Common myeloid progenitor, CD34-positive (primary cell): ENCODE results near the gene KLHL2.

Experiments used
- CTCF ChIA-PET: fragments of 350-600 bp; sonication (Branson Sonifier 250); formaldehyde crosslinking; loops from one replicate; lab custom pipeline; 2021; ENCODE audit warnings: antibody characterized with exemption; lab: Charles Lee
- POLR2A ChIA-PET: fragments of 350-600 bp; sonication (Branson Sonifier 250); formaldehyde crosslinking; loops from one replicate; lab custom pipeline; 2021; ENCODE audit warnings: antibody characterized with exemption; lab: Charles Lee
- DNase-seq, 3 donors: peaks; one replicate each; pipeline versions ENCODE4 v3.0.0 to v3.0.0-alpha.2; 2013
- H3K27ac ChIP-seq, 2 experiments: 1 replicate in 1 of 2; 2 replicates in 1 of 2; pipeline ENCODE4 v1.7.0; 2013; ENCODE audit warnings: inconsistent platforms in 2 of 2, low read length in 2 of 2, mild to moderate bottlenecking in 2 of 2, low read depth in 1 of 2, moderate library complexity in 1 of 2; ENCODE audit not compliant: severe bottlenecking in 2 of 2, insufficient read depth in 1 of 2, poor library complexity in 1 of 2
- H3K27me3 ChIP-seq, 5 experiments: replicated peaks in 2 of 5; 1 replicate in 3 of 5; 2 replicates in 2 of 5; pipeline versions ENCODE4 v1.6.1 to v1.7.0; 2013; ENCODE audit warnings: low read length in 4 of 5, mild to moderate bottlenecking in 2 of 5, moderate library complexity in 2 of 5, inconsistent platforms in 1 of 5; ENCODE audit not compliant: insufficient read depth in 5 of 5, control insufficient read depth in 4 of 5
- H3K36me3 ChIP-seq, 4 experiments: 1 replicate in 2 of 4; 2 replicates in 2 of 4; pipeline versions ENCODE4 v1.6.1 to v1.7.0; 2013; ENCODE audit warnings: low read length in 3 of 4, control low read depth in 1 of 4, mild to moderate bottlenecking in 1 of 4; ENCODE audit not compliant: control insufficient read depth in 4 of 4, insufficient read depth in 4 of 4
- H3K4me1 ChIP-seq, 4 experiments: 1 replicate in 3 of 4; 2 replicates in 1 of 4; pipeline versions ENCODE4 v1.6.1 to v1.7.1; 2013; ENCODE audit warnings: low read length in 3 of 4, mild to moderate bottlenecking in 3 of 4, control low read depth in 1 of 4, inconsistent platforms in 1 of 4, moderate library complexity in 1 of 4; ENCODE audit not compliant: control insufficient read depth in 4 of 4, insufficient read depth in 4 of 4; ENCODE audit errors: control extremely low read depth in 1 of 4
- H3K4me3 ChIP-seq, 7 experiments: 1 replicate in 4 of 7; 2 replicates in 3 of 7; pipeline versions ENCODE4 v1.5.1 to v1.7.0; 2013; ENCODE audit warnings: mild to moderate bottlenecking in 7 of 7, low read length in 6 of 7, moderate library complexity in 6 of 7, inconsistent platforms in 2 of 7, low read depth in 2 of 7, control low read depth in 1 of 7; ENCODE audit not compliant: insufficient read depth in 4 of 7, control insufficient read depth in 1 of 7; ENCODE audit errors: extremely low read depth in 1 of 7
- H3K9me3 ChIP-seq, 5 experiments: 1 replicate in 4 of 5; 2 replicates in 1 of 5; pipeline versions ENCODE4 v1.6.1 to v1.7.1; 2013; ENCODE audit warnings: low read length in 4 of 5, mild to moderate bottlenecking in 2 of 5, inconsistent platforms in 1 of 5, low read depth in 1 of 5, moderate library complexity in 1 of 5; ENCODE audit not compliant: control insufficient read depth in 4 of 5, insufficient read depth in 2 of 5; ENCODE audit errors: control extremely low read depth in 1 of 5
- WGBS: methylation state at CpG from one replicate; pipeline ENCODE4 v1.1.5; 2013; ENCODE audit not compliant: insufficient coverage; 5-methylcytosine and 5-hydroxymethylcytosine counted together

Gene KLHL2

DNA sequence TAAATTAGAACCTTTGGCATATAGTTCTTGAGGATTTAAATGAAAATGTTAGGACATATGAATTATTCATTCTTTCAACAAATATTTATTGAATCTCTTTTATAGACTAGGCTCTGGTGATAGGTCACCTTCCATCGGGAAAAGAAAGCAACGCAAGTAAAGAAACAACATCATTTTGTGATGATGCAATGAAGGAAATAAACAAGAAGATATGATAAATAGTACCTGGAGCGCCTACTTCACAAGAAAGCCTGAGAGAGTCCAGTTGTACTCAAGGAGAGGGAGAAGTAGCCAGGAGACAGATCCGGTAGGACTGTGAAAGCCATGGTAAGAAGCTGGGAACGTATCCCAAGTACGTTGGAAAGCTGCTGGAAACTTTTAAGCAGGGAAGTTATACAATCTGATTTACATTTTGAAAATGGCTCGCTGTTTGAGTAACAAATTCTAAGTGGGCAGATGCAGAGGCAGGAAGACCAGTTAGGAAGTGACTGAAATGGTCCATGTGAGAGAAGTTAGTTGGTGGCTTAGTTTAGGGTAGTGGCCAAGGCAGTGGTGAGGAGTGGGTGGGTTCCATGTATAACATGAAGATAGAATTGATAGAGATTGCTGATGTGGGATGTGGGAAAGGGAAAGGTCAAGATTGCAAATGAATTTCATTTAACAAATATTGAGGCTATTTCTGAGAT lies 153.8 kb downstream of the KLHL2 start:
- Histone ChIP-seq H3K4me3 (no peak overlapping the region), H3K9me3 (no peaks in the 10 kb centered on the region), H3K4me1 (peaks cover 0 to 6% (median 0%) of the 10 kb centered on the region in 4 experiments), H3K27ac (no peak overlapping the region), H3K27me3 (peaks cover 0 to 2% (median 0%) of the 10 kb centered on the region in 5 experiments), H3K36me3 (no peaks in the 10 kb centered on the region)
- DNase-seq, result no peak
- POLR2A ChIA-PET, result no interaction called here
- CTCF ChIA-PET, result no interaction called here
- 96% methylated on average over 7 of the region's 7 CpGs for WGBS

DNA sequence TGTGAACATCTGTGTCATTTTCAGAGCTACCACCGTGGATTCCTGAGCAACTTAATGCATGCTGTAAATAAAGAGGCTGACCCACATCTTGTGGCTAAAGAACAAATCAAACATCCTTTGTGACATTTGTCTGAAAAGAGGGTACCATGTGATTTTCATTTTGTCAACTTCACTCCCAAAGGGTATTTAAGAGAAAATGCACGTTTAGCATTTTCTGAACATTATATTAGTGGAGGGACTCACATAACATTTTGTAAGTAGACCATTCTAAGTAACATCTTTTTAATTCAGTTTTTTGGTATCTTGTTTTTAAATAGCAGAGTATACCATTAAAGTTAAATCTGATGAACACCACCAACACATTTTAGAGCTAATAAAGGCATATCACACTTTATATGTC lies 154.4 kb downstream of the KLHL2 start:
- ChIA-PET CTCF (interaction anchor here (0.8 kb wide), 1 partner anchor 18 kb away, joined by 3 read pairs; no protein-coding TSS in a partner anchor), POLR2A (interaction anchor here (0.7 kb wide), 2 partner anchors 797 to 964 kb away, joined by 5 read pairs; no protein-coding TSS in a partner anchor)
- H3K4me3 ChIP-seq, result no peak overlapping the region
- no peaks in the 10 kb centered on the region for H3K36me3 ChIP-seq
- no peak for DNase-seq
- no peaks in the 10 kb centered on the region for H3K9me3 ChIP-seq
- peaks cover 0 to 6% (median 0%) of the 10 kb centered on the region in 4 experiments for H3K4me1 ChIP-seq
- H3K27me3 ChIP-seq, result peaks cover 0 to 2% (median 0%) of the 10 kb centered on the region in 5 experiments
- 100% methylated on average over 1 of the region's 2 CpGs for WGBS
- no peak overlapping the region for H3K27ac ChIP-seq

DNA sequence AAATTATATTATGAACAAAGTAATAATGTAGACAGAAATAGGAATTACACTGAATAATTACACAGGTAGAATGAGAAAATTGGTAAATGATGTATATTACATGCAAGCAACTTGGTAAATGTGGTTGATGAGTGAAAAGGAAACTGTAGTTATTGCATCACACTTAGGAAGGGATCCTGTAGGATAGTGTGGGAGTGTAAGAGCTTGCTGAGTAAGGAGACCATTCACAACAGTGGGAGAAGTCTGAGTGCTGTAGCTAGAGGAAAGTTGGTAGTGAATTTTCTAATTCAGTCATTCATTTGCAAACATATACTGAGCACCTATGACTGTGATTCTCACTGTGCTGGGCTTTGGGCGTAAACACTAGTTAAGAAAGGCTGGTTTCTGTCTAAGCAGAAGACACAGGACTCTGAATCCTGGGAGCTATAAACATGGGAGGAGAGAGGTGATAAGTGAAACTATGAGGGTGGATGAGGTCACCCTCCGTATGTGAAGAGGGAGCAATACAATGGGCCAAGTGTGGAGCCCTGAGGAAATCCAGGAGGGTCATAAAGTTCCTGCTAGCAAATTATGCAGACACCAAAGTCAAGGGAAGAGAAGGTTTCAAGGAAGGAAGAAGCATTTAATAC lies 157.2 kb downstream of the KLHL2 start:
- Histone ChIP-seq H3K4me1 (no peaks in the 10 kb centered on the region), H3K27me3 (no peaks in the 10 kb centered on the region), H3K27ac (no peak overlapping the region), H3K9me3 (no peaks in the 10 kb centered on the region), H3K36me3 (no peaks in the 10 kb centered on the region), H3K4me3 (no peak overlapping the region)
- ChIA-PET POLR2A (no interaction called here), CTCF (no interaction called here)
- no peak for DNase-seq
- WGBS, result 93% methylated on average over 2 of the region's 2 CpGs

DNA sequence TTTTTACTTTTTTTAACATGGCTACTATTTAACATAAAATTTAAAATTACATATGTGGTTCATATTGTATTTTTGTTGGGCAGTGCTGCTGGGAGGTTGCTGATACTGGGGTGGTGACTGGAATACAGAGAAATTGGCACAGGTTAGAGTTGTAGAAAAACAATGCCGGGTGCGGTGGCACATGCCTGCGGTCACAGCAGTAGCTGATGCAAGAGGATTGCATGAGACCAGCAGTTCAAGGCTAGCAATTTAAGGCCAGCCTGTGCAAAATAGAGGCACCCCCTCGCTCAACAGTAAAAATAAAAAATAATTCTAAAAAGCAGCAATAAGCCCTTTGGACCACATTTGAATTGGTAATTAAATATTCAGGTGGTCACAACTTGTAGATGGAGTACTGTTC lies 159.7 kb downstream of the KLHL2 start:
- WGBS, result no CpG with 5 or more reads among the region's 4 CpGs
- ChIA-PET CTCF (no interaction called here), POLR2A (no interaction called here)
- Histone ChIP-seq H3K36me3 (no peaks in the 10 kb centered on the region), H3K27ac (no peak overlapping the region), H3K4me3 (no peak overlapping the region), H3K9me3 (no peaks in the 10 kb centered on the region), H3K4me1 (no peaks in the 10 kb centered on the region), H3K27me3 (no peaks in the 10 kb centered on the region)
- DNase-seq, result no peak

DNA sequence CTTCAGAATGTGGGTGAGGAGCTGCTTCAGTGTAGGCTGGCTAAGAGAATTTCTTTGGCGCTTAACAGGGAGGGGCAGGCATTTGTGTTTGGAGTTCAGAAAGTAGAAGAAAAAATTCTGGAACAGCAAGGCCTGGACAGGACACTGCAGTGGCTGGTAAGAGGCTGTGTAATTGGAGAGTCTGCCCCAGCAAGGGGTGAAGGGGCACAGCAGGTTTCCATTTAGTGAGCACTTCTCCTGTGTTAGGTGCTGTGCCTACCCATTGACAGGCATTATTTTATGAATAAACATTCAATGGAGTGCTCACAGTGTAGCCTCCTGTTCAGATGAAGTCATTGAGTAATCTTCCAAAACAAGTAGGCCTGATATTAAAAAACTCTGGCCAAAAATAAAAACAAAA lies 160.8 kb downstream of the KLHL2 start:
- WGBS, result 100% methylated on average over 1 of the region's 1 CpG
- ChIA-PET POLR2A (no interaction called here), CTCF (no interaction called here)
- Histone ChIP-seq H3K27ac (no peak overlapping the region), H3K4me3 (no peak overlapping the region), H3K27me3 (no peaks in the 10 kb centered on the region), H3K4me1 (no peaks in the 10 kb centered on the region), H3K9me3 (no peaks in the 10 kb centered on the region), H3K36me3 (no peaks in the 10 kb centered on the region)
- no peak for DNase-seq

DNA sequence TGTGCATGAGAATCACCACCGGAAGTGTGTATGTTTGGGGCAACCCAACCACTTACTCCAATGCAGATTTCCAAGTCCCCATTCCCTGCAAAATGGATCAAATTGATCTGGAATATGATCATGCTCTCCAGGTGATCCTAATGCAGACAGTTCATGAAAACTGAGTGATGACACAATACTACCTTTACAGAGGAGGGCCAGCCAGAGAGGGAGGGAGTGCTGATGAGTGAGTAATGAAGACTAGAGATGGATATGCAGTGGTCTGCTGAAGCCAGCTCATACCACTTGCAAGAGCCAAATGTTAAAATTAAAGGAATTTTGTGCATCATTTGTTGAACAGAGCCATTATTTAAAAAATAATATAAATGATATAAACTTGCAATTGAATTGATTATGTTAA lies 161.2 kb downstream of the KLHL2 start:
- H3K4me3 ChIP-seq, result no peak overlapping the region
- no peaks in the 10 kb centered on the region for H3K9me3 ChIP-seq
- ChIA-PET CTCF (no interaction called here), POLR2A (no interaction called here)
- H3K4me1 ChIP-seq, result no peaks in the 10 kb centered on the region
- no peak overlapping the region for H3K27ac ChIP-seq
- DNase-seq, result no peak
- 82% methylated on average over 1 of the region's 1 CpG for WGBS
- no peaks in the 10 kb centered on the region for H3K27me3 ChIP-seq
- no peaks in the 10 kb centered on the region for H3K36me3 ChIP-seq

DNA sequence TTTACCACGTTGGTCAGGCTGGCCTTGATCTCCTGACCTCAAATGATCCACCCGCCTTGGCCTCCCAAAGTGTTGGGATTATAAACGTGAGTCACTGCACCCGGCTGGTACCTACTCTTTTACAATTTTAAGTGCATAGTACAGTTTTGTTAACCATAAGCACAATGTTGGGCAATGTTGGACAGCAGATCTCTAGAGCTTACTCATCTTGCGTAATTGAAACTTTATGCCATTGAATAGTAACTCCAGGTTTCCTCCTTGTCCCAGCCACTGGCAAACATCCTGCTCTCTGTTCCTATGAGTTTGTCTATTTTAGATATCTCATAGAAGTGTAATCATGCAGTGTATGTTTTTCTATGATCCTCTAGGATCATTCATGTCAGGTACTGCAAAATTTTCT lies 162.2 kb downstream of the KLHL2 start:
- H3K9me3 ChIP-seq, result no peaks in the 10 kb centered on the region
- no peaks in the 10 kb centered on the region for H3K27me3 ChIP-seq
- no peak for DNase-seq
- no peaks in the 10 kb centered on the region for H3K4me1 ChIP-seq
- H3K4me3 ChIP-seq, result no peak overlapping the region
- no peaks in the 10 kb centered on the region for H3K36me3 ChIP-seq
- POLR2A ChIA-PET, result no interaction called here
- CTCF ChIA-PET, result interaction anchor here (1.5 kb wide), 1 partner anchor 10 kb away, joined by 4 read pairs; no protein-coding TSS in a partner anchor
- 96% methylated on average over 3 of the region's 5 CpGs for WGBS
- H3K27ac ChIP-seq, result no peak overlapping the region
